Measurements from ENCODE around the gene HAUS6. TPM values are rescaled to one million over a fixed set of nuclear protein-coding genes. Genes with fewer than 3 reads are reported as not detected.
"Not testable (repeated sequence)": the region's sequence is repeated elsewhere in the genome, so short reads cannot be mapped to it uniquely, and the experiment has no call there.

The HAUS6 gene
- total RNA-seq, 1 donor from 2014 or later, result 31.8 TPM

DNA sequence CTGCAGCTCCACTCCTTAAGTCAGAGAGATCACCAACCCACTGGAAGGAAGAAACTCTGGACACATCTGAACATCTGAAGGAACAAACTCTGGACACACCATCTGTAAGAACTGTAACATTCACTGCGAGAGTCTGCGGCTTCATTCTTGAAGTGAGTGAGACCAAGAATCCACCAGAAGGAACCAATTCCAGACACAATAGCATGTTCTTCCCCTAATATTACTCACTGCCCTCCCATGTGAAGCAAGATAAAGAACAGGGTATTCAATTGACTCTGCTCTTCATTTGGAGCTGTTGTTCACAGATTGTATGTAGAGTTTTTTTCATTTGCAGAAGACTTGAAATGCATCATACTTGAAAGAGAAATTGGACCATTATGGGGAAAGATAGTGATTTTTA lies 80.5 kb downstream of the HAUS6 start:
- DNase-seq (ENCODE audit: low spot score), result no peak
- no peak overlapping the region for H3K27ac Mint-ChIP-seq
- intact Hi-C loops (cut with micrococcal nuclease), result loop anchor here (10.0 kb wide), 1 partner anchor 317 kb away; no protein-coding TSS in a partner anchor

GRCh38 chr9:19021649-19022048 lies 81.1 kb downstream of the HAUS6 start:
- not testable (repeated sequence) for DNase-seq (ENCODE audit: low spot score); H3K9me3 Mint-ChIP-seq; H3K4me3 Mint-ChIP-seq; H3K4me1 Mint-ChIP-seq (ENCODE audit: low read depth); H3K36me3 Mint-ChIP-seq (ENCODE audit: low read depth); H3K27ac Mint-ChIP-seq
- intact Hi-C loops (cut with micrococcal nuclease), result loop anchor here (10.0 kb wide), 1 partner anchor 317 kb away; no protein-coding TSS in a partner anchor
- peaks cover 14% of the 10 kb centered on the region for H3K27me3 Mint-ChIP-seq (ENCODE audit: insufficient read depth)

More for the DNA sequence above, 80.5 kb downstream of the HAUS6 start:
- H3K4me3 Mint-ChIP-seq, result no peak overlapping the region
- H3K36me3 Mint-ChIP-seq (ENCODE audit: low read depth), result no peaks in the 10 kb centered on the region
- peaks cover 13% of the 10 kb centered on the region for H3K4me1 Mint-ChIP-seq (ENCODE audit: low read depth)
- no peaks in the 10 kb centered on the region for H3K9me3 Mint-ChIP-seq
- peaks cover 14% of the 10 kb centered on the region for H3K27me3 Mint-ChIP-seq (ENCODE audit: insufficient read depth)

- peaks cover 14% of the 10 kb centered on the region for H3K27me3 Mint-ChIP-seq (ENCODE audit: insufficient read depth)
- no peak overlapping the region for H3K27ac Mint-ChIP-seq
- no peaks in the 10 kb centered on the region for H3K36me3 Mint-ChIP-seq (ENCODE audit: low read depth)
- intact Hi-C loops (cut with micrococcal nuclease), result loop anchor here (10.0 kb wide), 1 partner anchor 316 kb away; no protein-coding TSS in a partner anchor
- H3K9me3 Mint-ChIP-seq, result no peaks in the 10 kb centered on the region
- H3K4me1 Mint-ChIP-seq (ENCODE audit: low read depth), result peaks cover under 1% of the 10 kb centered on the region
- H3K4me3 Mint-ChIP-seq, result no peak overlapping the region
- no peak for DNase-seq (ENCODE audit: low spot score)
Observed at GRCh38 chr9:19020886-19021455, 81.7 kb downstream of the HAUS6 start.

DNA sequence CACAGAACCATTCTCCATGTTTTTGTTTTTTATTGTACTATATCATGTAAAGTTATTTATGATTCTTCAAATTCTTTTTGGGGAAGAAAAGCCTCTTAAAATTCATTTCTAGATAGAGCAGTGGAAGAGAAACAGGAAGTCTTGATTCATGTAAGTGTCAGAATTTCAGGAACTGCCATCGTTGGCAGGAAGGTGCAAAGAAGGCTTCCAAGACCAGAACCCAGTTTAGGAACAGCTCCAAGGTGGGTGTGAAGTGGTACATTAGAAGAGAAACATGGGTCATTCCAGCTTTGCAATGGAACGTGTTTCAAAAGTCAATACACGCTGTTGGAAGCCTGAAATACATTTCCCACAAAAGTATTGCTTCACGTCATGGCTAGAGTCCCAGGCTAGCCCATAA lies 84.5 kb downstream of the HAUS6 start:
- Mint-ChIP-seq H3K36me3 (ENCODE audit: low read depth) (no peaks in the 10 kb centered on the region), H3K27me3 (ENCODE audit: insufficient read depth) (peaks cover 1% of the 10 kb centered on the region), H3K9me3 (no peaks in the 10 kb centered on the region), H3K27ac (no peak overlapping the region), H3K4me1 (ENCODE audit: low read depth) (peaks cover 4% of the 10 kb centered on the region), H3K4me3 (no peak overlapping the region)
- intact Hi-C loops (cut with micrococcal nuclease), result no loop called here
- no peak for DNase-seq (ENCODE audit: low spot score)

DNA sequence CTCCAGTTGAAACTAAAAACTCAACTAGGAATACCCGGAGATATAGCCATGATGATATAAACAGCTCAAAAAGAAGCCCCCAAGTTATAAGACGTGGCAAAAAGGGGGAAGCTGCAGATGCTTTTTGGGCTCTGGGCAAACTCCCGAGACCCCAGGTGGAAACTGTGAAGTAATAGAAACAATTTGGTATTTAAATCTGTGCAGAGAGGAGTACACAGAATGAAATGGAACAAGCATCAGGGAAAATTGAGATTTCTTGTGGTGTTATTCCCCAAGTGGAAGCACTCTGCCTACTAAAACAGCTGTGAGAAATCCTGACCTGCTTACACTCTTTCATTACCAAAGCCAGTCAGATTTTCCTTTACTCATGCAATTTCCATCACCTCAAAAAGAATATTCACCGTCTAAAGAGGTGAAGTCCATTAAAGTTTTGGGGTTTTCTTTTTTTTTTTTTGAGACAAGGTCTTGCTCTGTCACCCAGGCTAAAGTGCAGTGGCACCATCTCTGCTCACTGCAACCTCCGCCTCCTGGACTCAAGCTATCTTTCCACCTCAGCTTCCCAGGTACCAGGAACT lies 93.2 kb downstream of the HAUS6 start:
- Mint-ChIP-seq H3K27ac (no peak overlapping the region), H3K4me1 (ENCODE audit: low read depth) (no peaks in the 10 kb centered on the region), H3K36me3 (ENCODE audit: low read depth) (no peaks in the 10 kb centered on the region), H3K27me3 (ENCODE audit: insufficient read depth) (peaks cover 8% of the 10 kb centered on the region), H3K9me3 (no peaks in the 10 kb centered on the region), H3K4me3 (no peak overlapping the region)
- no peak for DNase-seq (ENCODE audit: low spot score)
- intact Hi-C loops (cut with micrococcal nuclease), result no loop called here

Other genes starting within 250 kb of the HAUS6 start
- gene SAXO1, start 69.7 kb downstream of the HAUS6 start, total RNA-seq, result not detected in 2 replicates
- gene RRAGA, start 53.5 kb downstream of the HAUS6 start, total RNA-seq, result 56.8 and 56.9 TPM in 2 replicates
- 53.3 and 57.2 TPM in 2 replicates for gene PLIN2, start 24.6 kb upstream of the HAUS6 start, total RNA-seq
- gene DENND4C, start 127.8 kb upstream of the HAUS6 start, total RNA-seq, result 18.4 and 21.1 TPM in 2 replicates

All from activated T-helper 1 cell treated with anti-CD3 and anti-CD28 coated beads, Interleukin-12 subunit alpha, Interleukin-12 subunit beta, Interleukin-2, Interleukin-4 antibody, amounts not matched to agents 30 ng/mL and 10 ng/mL and 1 ng/mL, durations not matched to agents 14 hours and 24 hours and 36 hours (primary cell).